Mucosa of descending colon (tissue), 3 donors: ENCODE data around the gene CFAP251. TPM values are rescaled to one million over a fixed set of nuclear protein-coding genes. Genes with fewer than 3 reads are reported as not detected.
"Not testable (repeated sequence)": the region's sequence is repeated elsewhere in the genome, so short reads cannot be mapped to it uniquely, and the experiment has no call there.

Experiments used
- ATAC-seq: fragments of 200-7000 bp; cut with Tn5 transposase; one replicate; pipeline ENCODE4 v1.9.1; 2020; ENCODE audit warnings: mild to moderate bottlenecking, moderate library complexity
- DNase-seq, 3 donors: peaks; one replicate each; pipeline ENCODE4 v3.0.0-alpha.2; 2020
- H3K36me3 ChIP-seq: fragments of 200-600 bp; one replicate; pipeline ENCODE4 v1.8.0; 2021; ENCODE audit warnings: low read depth, mild to moderate bottlenecking
- H3K4me1 ChIP-seq: fragments of 200-600 bp; one replicate; pipeline ENCODE4 v1.8.0; 2021; ENCODE audit warnings: low read depth, mild to moderate bottlenecking
- H3K4me3 ChIP-seq: fragments of 200-600 bp; one replicate; pipeline ENCODE4 v1.8.0; 2021; ENCODE audit warnings: mild to moderate bottlenecking
- H3K9me3 ChIP-seq: fragments of 200-600 bp; one replicate; pipeline ENCODE4 v1.8.0; 2021; ENCODE audit warnings: mild to moderate bottlenecking
- CTCF ChIP-seq: fragments of 200-600 bp; IDR thresholded peaks from one replicate; pipeline ENCODE4 v1.8.0; 2022; ENCODE audit warnings: antibody characterized with exemption, mild to moderate bottlenecking
- intact Hi-C, 2 donors: fragments of 100-400 bp; cut with DNase I in 1 of 2; cut with micrococcal nuclease in 1 of 2; formaldehyde crosslinking; loops; one replicate each; pipeline versions ENCODE4 v1.11.0 to v1.11.1; 2022; cut with DNase I, micrococcal nuclease
- long read RNA-seq, 2 donors: library from polyadenylated mRNA; unstranded; transcript quantifications; one replicate each; pipeline ENCODE4 v2.0.0, GENCODE V29; 2019 to 2021
- total RNA-seq, 3 donors: library from RNA; stranded (reverse); fragmentation: NEBNext Ultra II Directional in 2 of 3; extraction: Animal tissue kit (Norgen Biotek cat#: 25700) in 2 of 3; gene quantifications; one replicate each; pipeline versions ENCODE4 v1.2.1 to v1.2.4, GENCODE V29; 2021 to 2023
- donor health status: DM: no; HTN: no; CAD: no; lungs with moderate emphysema.
- donor health status: DM: no; HTN: no; CAD: no.
- donor health status: DM: no; HTN: yes; CAD: no.

Gene CFAP251, protein sequence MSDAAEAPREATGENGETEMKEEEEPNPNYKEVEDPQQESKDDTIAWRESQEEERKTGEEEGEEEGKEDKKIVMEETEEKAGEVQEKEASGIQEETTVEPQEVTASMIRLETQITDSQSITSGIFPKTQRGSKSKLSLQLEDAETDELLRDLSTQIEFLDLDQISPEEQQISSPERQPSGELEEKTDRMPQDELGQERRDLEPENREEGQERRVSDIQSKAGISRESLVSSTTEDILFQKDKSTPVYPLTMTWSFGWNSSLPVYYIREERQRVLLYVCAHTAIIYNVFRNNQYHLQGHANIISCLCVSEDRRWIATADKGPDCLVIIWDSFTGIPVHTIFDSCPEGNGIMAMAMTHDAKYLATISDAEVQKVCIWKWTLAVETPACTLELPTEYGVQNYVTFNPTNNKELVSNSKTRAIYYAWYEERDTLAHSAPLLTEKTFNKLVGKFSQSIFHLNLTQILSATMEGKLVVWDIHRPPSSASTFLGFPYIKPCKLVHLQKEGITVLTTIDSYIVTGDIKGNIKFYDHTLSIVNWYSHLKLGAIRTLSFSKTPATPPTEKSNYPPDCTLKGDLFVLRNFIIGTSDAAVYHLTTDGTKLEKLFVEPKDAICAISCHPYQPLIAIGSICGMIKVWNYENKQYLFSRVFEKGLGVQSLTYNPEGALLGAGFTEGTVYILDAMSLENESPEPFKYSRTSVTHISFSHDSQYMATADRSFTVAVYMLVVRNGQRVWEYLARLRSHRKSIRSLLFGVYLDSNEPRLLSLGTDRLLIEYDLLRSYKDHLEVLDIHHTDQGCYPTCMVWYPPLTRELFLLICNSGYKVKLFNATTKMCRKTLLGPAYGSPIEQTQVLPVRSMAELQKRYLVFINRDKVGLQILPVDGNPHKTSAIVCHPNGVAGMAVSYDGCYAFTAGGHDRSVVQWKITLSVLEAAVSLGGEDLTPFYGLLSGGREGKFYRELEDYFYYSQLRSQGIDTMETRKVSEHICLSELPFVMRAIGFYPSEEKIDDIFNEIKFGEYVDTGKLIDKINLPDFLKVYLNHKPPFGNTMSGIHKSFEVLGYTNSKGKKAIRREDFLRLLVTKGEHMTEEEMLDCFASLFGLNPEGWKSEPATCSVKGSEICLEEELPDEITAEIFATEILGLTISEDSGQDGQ
- under 1 TPM; 0.14 to 0.92 (median 0.55) TPM for total RNA-seq
- long read RNA-seq, donor 1, partial matches to known transcripts: 0 of 2 reads
- long read RNA-seq, donor 1, other reads (novel, unspliced or antisense): 2 of 2 reads
- long read RNA-seq, donor 2: 0 reads

DNA sequence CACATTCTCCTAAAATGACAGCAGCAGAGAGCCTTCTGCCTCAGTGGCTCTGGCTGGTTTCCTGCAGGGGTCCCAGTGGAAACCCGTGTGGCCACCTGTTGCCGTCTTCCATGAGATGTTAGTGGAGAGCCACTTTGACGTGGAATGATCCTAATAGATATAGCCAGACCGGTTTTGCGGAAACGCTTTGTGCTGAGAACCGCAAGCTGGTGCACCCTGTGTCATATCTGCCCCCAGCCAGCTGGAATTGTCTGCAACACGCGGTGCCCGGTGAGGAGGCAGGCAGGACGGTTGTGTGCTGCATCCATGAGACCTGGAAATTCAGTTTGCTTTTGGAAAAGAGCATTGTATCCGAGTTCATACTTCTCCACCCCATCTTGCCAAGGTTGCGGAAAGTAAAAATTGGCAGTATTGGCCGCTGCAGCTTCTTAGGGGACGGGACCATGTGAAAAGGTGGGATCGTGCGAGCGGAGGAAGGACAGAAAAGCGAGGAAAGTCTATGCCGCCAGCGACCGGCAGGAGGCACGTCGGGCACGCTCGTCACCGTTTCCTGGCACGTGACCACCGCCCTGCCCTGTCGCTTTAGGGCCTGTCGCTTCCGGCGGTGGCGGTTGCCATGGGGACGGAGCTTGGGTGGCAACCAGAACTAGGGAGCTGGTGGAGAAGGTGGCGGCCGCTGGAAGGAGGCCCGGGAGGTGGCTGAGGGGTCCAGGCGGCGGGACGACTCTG is at the start of gene CFAP251:
Gene CFAP251, plus strand, starts transcription at position 643 of the 729 bp plus-strand sequence. CDS start 2,714 bp downstream, outside the sequence.
- intact Hi-C loops: no loop called here

GRCh38 chr12:121869229-121869628 is 49.2 kb upstream of the CFAP251 start:
- DNase-seq, intact Hi-C loops: not testable (repeated sequence)

More for the DNA sequence above, at the start of gene CFAP251:
- ATAC-seq: peak; percentile 100
- peak; percentile 97 to 99 (median 99) for DNase-seq
- Histone ChIP-seq H3K4me1 (peaks cover 10% of the 10 kb centered on the region), H3K36me3 (no peaks in the 10 kb centered on the region), H3K4me3 (no peak within 1 kb of the TSS), H3K9me3 (no peaks in the 10 kb centered on the region)
- TF ChIP-seq CTCF: peak; percentile 59

GRCh38 chr12:121871467-121871866 is 46.9 kb upstream of the CFAP251 start:
- Histone ChIP-seq H3K9me3 (no peaks in the 10 kb centered on the region), H3K4me3 (no peak overlapping the region), H3K36me3 (no peaks in the 10 kb centered on the region), H3K4me1 (peaks cover 2% of the 10 kb centered on the region)
- TF ChIP-seq CTCF: no peak
- no peak for DNase-seq
- ATAC-seq: no peak
- intact Hi-C loops: no loop called here

More at GRCh38 chr12:121869229-121869628, 49.2 kb upstream of the CFAP251 start:
- not testable (repeated sequence) for H3K4me1 ChIP-seq, H3K4me3 ChIP-seq, H3K9me3 ChIP-seq, H3K36me3 ChIP-seq, ATAC-seq

GRCh38 chr12:121872546-121873215 is 45.7 kb upstream of the CFAP251 start:
- DNase-seq (peak; percentile 55 to 62 (median 61)), ATAC-seq (peak; percentile 75)
- Histone ChIP-seq H3K4me1 (peaks cover 2% of the 10 kb centered on the region), H3K9me3 (no peaks in the 10 kb centered on the region), H3K4me3 (no peak overlapping the region), H3K36me3 (no peaks in the 10 kb centered on the region)
- intact Hi-C loops: no loop called here
- TF ChIP-seq CTCF: no peak

DNA sequence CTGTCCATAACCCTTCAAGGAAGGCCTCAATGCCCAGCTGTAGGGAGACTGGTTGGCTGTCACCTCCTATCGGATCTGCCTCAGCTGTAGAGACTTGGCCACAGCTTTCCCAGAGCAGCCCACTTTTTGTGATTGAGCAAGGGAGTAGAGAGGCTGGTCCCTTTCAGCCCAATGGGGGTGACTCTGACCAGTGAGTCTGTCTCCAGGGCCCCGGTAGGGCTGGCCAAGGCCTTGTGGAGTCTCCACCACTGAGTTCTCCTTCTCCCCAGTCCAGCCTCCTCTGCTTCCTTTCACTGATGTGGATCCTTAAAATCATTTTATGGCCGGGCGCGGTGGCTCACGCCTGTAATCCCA is 45.2 kb upstream of the CFAP251 start:
- peak; percentile 23 for ATAC-seq
- no peaks in the 10 kb centered on the region for H3K36me3 ChIP-seq
- intact Hi-C loops: no loop called here
- no peaks in the 10 kb centered on the region for H3K9me3 ChIP-seq
- DNase-seq: no peak
- no peak overlapping the region for H3K4me3 ChIP-seq
- peaks cover 2% of the 10 kb centered on the region for H3K4me1 ChIP-seq
- no peak for TF ChIP-seq CTCF
